Astrocyte (in vitro differentiated cells and primary cell): ENCODE measurements around the gene CXADR.

Source experiments
- EZH2 ChIP-seq: IDR thresholded peaks from 2 replicates; pipeline ENCODE4 v1.6.1; 2012; ENCODE audit warnings: mild to moderate bottlenecking, low read length, inconsistent platforms; ENCODE audit not compliant: insufficient read depth
- TF ChIP-seq, protein P1 (sequence below): IDR thresholded peaks from 2 replicates; pipeline ENCODE4 v1.5.1; 2011; ENCODE audit warnings: low read depth, mild to moderate bottlenecking, inconsistent platforms, low read length, moderate library complexity; ENCODE audit not compliant: insufficient read depth

- TF ChIP-seq, protein P1, sequence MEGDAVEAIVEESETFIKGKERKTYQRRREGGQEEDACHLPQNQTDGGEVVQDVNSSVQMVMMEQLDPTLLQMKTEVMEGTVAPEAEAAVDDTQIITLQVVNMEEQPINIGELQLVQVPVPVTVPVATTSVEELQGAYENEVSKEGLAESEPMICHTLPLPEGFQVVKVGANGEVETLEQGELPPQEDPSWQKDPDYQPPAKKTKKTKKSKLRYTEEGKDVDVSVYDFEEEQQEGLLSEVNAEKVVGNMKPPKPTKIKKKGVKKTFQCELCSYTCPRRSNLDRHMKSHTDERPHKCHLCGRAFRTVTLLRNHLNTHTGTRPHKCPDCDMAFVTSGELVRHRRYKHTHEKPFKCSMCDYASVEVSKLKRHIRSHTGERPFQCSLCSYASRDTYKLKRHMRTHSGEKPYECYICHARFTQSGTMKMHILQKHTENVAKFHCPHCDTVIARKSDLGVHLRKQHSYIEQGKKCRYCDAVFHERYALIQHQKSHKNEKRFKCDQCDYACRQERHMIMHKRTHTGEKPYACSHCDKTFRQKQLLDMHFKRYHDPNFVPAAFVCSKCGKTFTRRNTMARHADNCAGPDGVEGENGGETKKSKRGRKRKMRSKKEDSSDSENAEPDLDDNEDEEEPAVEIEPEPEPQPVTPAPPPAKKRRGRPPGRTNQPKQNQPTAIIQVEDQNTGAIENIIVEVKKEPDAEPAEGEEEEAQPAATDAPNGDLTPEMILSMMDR, result no peak
- TF ChIP-seq EZH2, result no peak
These were observed 43.1 kb upstream of the CXADR start for GRCh38 chr21:17469727-17470126.
